ENCODE results near the gene RFPL3.

- TF ChIP-seq, protein P1, sequence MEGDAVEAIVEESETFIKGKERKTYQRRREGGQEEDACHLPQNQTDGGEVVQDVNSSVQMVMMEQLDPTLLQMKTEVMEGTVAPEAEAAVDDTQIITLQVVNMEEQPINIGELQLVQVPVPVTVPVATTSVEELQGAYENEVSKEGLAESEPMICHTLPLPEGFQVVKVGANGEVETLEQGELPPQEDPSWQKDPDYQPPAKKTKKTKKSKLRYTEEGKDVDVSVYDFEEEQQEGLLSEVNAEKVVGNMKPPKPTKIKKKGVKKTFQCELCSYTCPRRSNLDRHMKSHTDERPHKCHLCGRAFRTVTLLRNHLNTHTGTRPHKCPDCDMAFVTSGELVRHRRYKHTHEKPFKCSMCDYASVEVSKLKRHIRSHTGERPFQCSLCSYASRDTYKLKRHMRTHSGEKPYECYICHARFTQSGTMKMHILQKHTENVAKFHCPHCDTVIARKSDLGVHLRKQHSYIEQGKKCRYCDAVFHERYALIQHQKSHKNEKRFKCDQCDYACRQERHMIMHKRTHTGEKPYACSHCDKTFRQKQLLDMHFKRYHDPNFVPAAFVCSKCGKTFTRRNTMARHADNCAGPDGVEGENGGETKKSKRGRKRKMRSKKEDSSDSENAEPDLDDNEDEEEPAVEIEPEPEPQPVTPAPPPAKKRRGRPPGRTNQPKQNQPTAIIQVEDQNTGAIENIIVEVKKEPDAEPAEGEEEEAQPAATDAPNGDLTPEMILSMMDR (IDR thresholded peaks at IDR 0.05): no peak
- TF ChIP-seq POLR2A (IDR thresholded peaks at IDR 0.05): no peak
These were observed 31.0 kb upstream of the RFPL3 start for GRCh38 chr22:32326647-32327046.

All from right lobe of liver (tissue), 4 donors.